ENCODE measurements around the gene VPS45. TPM values are rescaled to one million over a fixed set of nuclear protein-coding genes. Genes with fewer than 3 reads are reported as not detected.
A peak's percentile ranks its signal among the peaks of the same experiment; 100 is the strongest.

Gene VPS45
- polyA plus RNA-seq, 6 donors from 2014 or later: 20.8 to 35.5 (median 26.9) TPM

DNA sequence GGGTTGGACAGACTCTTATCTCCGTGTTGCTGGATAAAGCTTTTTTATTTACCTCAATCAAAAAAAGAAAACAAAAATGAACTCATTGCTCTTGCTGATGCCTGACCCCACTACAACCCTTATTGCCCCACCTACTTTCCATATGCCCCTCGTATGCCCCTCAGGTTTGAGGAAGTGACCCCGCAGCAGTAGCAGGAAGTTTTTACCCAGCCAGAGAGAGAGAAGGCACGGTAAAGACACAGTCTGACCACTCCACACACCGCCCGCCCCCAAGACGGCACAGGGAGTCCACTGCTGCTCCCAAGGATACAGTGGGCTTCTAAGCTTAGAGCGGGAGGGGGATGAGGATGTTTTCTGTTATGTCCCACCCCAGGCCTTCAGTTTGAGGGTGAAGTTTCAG, 92.0 kb downstream of the VPS45 start:
- peak; percentile 70 for DNase-seq
- H3K36me3 Mint-ChIP-seq: peaks cover 23 to 31% of the 10 kb centered on the region in 2 donors
- H3K4me1 Mint-ChIP-seq: peaks cover 79 to 98% (median 93%) of the 10 kb centered on the region in 3 donors
- H3K27ac Mint-ChIP-seq: peak overlapping the region; percentile 96 to 99 (median 99)
- peak; percentile 18 to 43 for ATAC-seq (ENCODE audit: low read depth in 2 of 2)
- peak overlapping the region; percentile 75 to 96 (median 92) for H3K4me3 Mint-ChIP-seq
- peaks cover 0 to 2% (median 0%) of the 10 kb centered on the region in 7 donors for H3K9me3 Mint-ChIP-seq
- no peaks in the 10 kb centered on the region for H3K27me3 Mint-ChIP-seq

DNA sequence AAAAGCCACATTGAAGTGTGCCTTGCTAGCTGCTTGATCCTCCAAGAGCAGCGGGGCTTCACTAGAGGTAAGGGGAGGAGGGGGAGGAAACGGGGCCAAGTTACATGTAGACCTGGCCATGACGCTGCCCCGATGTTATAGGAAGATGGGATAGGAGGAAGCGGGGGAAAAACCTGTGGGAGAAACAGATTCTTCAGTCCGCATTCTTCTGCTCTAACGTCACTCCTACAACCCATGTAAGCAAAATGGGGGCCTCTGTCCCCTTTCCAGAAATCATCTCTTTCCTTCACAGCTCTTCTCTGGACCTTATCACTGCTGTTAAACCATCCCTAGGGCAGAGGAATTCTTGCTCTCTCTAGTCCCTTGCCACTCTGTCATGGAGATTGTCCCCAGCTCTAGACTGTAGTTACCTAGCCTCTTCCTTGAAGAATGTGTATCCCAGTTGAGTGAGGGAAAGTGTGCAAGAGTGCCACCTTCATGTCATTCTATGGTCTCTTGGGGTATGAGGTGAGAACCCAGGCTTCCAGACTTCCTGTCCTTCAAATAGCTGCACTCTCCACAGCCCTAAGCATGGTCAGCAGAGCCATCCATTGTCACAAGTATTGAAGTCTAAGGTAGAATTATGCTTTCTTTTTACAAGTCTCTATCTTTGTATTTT, 93.5 kb downstream of the VPS45 start:
- Mint-ChIP-seq H3K36me3 (peaks cover 14 to 21% of the 10 kb centered on the region in 2 donors), H3K27ac (peak overlapping the region; percentile 96 to 99 (median 99)), H3K4me3 (peak overlapping the region; percentile 75 to 96 (median 92)), H3K9me3 (peaks cover 0 to 2% (median 0%) of the 10 kb centered on the region in 7 donors), H3K4me1 (peaks cover 84 to 99% (median 93%) of the 10 kb centered on the region in 3 donors), H3K27me3 (no peaks in the 10 kb centered on the region)
- ATAC-seq (ENCODE audit: low read depth in 2 of 2) (no peak), DNase-seq (no peak)

DNA sequence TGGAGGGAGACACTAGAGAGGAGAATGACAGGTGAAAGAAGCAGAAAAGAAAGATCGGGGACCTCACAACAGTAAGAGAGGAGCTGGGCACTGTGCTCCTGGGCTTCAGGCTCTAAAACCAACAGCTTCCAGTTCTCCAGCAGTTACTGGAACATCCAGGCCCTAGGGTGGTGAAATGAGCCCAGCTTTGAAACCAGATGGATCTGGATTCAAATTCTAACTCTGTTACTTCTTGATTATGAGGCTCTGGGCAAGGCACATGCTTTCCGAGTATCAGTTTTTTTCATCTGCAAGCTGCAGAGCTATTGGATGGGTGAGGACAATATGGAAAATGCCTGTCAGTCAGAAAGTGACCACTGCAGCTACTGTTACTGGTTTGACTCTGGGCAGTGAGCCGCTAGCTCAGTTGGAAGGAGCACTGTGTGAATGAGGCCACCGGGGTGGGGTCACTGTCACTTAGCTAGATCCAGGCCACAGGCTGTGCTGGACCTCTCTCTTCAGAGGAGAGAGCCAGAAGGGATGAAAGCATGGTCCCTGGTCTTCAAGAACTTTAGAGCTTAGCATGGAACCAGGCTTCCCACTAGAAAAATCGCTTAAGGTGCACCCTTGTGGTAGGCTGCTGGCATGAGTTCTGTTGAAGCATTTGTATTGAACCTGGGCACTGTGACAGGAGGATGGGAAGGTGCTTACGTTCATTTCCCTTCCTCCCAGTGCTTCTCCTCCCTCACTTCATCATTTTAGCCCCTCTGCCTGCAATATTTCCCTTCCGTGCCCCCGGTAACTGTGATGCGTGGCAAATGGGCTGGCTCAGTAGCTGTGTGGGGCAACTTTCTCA, 94.4 kb downstream of the VPS45 start:
- peak overlapping the region; percentile 96 to 99 (median 99) for H3K27ac Mint-ChIP-seq
- ATAC-seq (ENCODE audit: low read depth in 2 of 2): no peak
- H3K4me1 Mint-ChIP-seq: peaks cover 80 to 99% (median 88%) of the 10 kb centered on the region in 3 donors
- peaks cover 0 to 2% (median 0%) of the 10 kb centered on the region in 7 donors for H3K9me3 Mint-ChIP-seq
- no peak for DNase-seq
- peaks cover 11 to 12% of the 10 kb centered on the region in 2 donors for H3K36me3 Mint-ChIP-seq
- peak overlapping the region; percentile 75 to 96 (median 92) for H3K4me3 Mint-ChIP-seq
- no peaks in the 10 kb centered on the region for H3K27me3 Mint-ChIP-seq

DNA sequence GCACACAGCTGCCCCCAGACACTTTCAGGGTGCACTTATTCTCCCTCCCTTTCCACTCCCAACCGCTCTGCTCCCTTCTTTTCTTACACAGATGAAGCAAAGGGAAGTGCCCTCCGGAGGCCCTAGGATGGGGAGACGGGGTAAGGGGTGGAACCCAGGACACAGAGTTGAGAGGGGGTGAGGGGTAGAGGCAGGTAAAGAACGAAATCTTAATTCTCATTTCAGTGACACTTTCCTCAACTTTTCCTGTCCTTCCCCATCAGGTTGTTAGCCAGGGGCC, 94.9 kb downstream of the VPS45 start:
- Mint-ChIP-seq H3K36me3 (peaks cover 8 to 11% of the 10 kb centered on the region in 2 donors), H3K4me3 (peak overlapping the region; percentile 75 to 96 (median 92)), H3K27me3 (no peaks in the 10 kb centered on the region), H3K9me3 (peaks cover 0 to 2% (median 0%) of the 10 kb centered on the region in 7 donors), H3K27ac (peak overlapping the region; percentile 96 to 99 (median 99)), H3K4me1 (peaks cover 78 to 95% (median 84%) of the 10 kb centered on the region in 3 donors)
- DNase-seq (no peak), ATAC-seq (ENCODE audit: low read depth in 2 of 2) (no peak)

DNA sequence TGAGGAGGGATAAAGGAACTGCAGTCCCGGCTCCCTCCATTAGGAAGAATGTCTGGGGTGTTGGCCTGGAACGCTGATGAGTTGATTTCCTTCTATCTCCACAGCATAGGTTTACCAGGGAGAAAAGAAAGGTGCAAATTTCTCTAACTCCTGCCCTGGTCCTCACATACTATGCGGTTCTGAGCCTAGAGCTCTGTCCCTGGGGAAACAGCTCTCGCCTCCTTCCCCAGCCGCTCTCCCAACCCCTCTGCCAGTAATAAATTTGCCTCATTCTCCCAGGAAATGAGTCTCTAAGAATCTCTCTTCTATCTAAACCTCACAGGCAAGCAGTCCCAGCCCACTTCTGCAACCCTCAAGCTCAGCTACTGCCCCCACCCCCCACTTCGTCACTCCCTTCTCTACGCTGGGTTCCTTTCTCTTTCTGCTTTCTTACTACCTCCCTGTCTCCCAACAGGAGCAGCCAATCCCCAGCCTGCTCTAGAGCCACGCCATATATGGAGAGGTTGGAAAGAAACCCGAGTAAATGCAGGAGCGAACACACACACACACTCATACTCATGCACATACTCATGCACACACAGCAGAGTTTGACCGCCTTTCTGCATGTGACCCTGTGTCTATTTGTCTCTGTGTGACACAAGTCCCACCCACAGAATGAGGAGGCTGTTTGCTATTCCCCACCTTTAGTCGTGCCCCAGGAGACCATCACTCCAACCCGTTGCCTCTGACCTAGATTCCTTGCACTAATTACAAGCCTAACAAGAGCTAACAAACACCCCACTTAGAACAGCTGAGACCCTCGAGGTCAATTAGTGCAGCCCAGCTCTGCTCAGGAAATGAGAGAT, 95.5 kb downstream of the VPS45 start:
- ATAC-seq (ENCODE audit: low read depth in 2 of 2): peak; percentile 11 to 25
- H3K27ac Mint-ChIP-seq: peak overlapping the region; percentile 96 to 99 (median 99)

DNA sequence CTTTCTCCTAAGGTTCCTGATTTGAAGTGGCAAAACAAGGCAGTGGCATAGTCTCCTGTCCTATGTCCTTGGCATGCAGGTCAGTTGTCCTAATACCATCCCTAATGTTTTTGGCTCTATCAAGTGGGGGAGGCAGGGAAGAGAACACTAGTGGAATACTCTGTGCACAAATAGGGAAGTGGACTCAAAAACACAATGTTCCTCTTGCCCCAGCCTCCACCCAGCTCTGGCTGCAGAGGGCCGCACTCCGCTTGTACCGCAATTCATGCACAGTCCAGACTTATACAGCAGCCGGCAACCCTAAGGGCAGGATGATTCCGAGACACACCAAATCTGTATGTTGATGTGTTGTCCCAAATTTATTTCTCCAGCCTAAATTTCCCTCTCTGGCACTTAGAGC, 96.6 kb downstream of the VPS45 start:
- Mint-ChIP-seq H3K4me3 (peak overlapping the region in 6 of 8 donors; percentile 26 to 96 (median 70)), H3K27ac (peak overlapping the region in 5 of 6 donors; percentile 94 to 99 (median 96)), H3K9me3 (no peaks in the 10 kb centered on the region), H3K36me3 (peaks cover 0 to 4% of the 10 kb centered on the region in 2 donors), H3K27me3 (no peaks in the 10 kb centered on the region), H3K4me1 (peaks cover 69 to 84% (median 70%) of the 10 kb centered on the region in 3 donors)
- DNase-seq (no peak), ATAC-seq (ENCODE audit: low read depth in 2 of 2) (no peak)

More for the DNA sequence above, 95.5 kb downstream of the VPS45 start:
- Mint-ChIP-seq H3K4me1 (peaks cover 74 to 92% (median 80%) of the 10 kb centered on the region in 3 donors), H3K36me3 (peaks cover 4 to 7% of the 10 kb centered on the region in 2 donors), H3K4me3 (peak overlapping the region; percentile 75 to 96 (median 92)), H3K9me3 (peaks cover 0 to under 1% (median 0%) of the 10 kb centered on the region in 7 donors), H3K27me3 (no peaks in the 10 kb centered on the region)
- no peak for DNase-seq

DNA sequence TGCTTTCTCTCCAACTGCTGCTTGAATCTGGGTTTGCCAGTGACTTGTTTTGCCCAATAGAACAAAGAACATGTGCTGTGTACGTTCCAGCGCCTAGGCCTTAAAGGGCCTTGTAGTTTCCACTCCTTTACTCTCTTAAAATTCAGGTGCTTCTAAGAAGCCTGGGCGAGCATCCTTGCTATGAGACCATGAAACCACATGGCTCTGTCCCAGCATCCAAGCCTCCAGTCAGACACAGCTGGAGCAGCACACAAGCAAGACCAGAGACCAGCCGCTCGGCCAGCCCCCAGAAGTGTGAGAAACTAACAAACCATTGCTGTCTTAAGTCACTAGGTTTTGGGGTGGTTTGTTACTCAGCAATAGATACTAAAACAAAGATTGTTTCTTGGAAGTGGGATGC, 97.2 kb downstream of the VPS45 start:
- H3K4me3 Mint-ChIP-seq: peak overlapping the region in 7 of 8 donors; percentile 26 to 96 (median 75)
- no peaks in the 10 kb centered on the region for H3K9me3 Mint-ChIP-seq
- no peak for DNase-seq
- H3K27me3 Mint-ChIP-seq: no peaks in the 10 kb centered on the region
- peaks cover 64 to 79% (median 64%) of the 10 kb centered on the region in 3 donors for H3K4me1 Mint-ChIP-seq
- ATAC-seq (ENCODE audit: low read depth in 2 of 2): no peak
- H3K36me3 Mint-ChIP-seq: no peaks in the 10 kb centered on the region
- peak overlapping the region; percentile 30 to 99 (median 96) for H3K27ac Mint-ChIP-seq

DNA sequence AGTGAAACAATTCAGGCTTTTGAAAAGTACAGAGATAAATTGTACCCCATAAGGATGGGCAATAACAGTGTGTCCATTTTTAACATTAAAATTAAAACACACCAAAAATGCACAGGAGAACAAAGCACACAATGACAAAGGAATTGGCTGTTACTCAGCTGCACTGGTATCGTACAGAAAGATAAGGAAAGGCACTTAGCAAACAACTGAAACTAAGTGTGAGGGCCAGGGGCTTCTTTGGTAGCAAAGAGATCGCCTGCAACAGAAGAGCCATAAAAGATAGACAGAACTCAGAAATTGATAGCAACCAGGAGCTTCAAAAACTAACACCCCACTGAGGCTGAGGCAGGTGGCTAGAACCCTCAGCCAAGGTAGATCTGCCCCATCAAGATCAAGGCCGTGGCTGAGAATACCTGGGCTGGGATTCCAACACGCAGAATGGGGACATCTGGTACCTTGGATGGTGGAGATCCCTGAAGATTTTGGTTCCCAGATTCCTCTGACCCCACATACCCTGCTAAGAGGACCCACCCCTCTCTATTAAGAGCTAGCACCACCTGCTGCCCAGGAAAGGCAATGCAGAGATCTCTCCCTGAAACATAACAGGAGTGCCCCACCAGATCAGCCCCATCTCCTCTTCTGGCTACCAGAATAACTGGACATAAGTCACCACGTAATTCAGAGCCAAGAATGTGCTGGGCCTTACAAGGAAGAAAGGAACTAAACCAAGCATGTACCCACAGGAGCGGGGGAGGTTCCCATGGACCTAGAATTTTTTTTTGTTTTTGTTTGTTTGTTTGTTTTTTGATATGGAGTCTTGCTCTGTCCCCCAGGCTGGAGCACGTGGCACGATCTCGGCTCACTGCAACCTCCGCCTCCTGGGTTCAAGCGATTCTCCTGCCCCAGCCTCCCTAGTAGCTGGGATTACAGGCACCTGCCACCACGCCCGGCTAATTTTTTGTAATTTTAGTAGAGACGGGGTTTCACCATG, 98.3 kb downstream of the VPS45 start:
- no peaks in the 10 kb centered on the region for H3K27me3 Mint-ChIP-seq
- H3K9me3 Mint-ChIP-seq: no peaks in the 10 kb centered on the region
- H3K4me1 Mint-ChIP-seq: peaks cover 53 to 70% (median 54%) of the 10 kb centered on the region in 3 donors
- ATAC-seq (ENCODE audit: low read depth in 2 of 2): peak; percentile 28 to 29
- H3K27ac Mint-ChIP-seq: peak overlapping the region; percentile 38 to 99 (median 96)
- peak overlapping the region; percentile 26 to 96 (median 76) for H3K4me3 Mint-ChIP-seq
- DNase-seq: no peak
- no peaks in the 10 kb centered on the region for H3K36me3 Mint-ChIP-seq

DNA sequence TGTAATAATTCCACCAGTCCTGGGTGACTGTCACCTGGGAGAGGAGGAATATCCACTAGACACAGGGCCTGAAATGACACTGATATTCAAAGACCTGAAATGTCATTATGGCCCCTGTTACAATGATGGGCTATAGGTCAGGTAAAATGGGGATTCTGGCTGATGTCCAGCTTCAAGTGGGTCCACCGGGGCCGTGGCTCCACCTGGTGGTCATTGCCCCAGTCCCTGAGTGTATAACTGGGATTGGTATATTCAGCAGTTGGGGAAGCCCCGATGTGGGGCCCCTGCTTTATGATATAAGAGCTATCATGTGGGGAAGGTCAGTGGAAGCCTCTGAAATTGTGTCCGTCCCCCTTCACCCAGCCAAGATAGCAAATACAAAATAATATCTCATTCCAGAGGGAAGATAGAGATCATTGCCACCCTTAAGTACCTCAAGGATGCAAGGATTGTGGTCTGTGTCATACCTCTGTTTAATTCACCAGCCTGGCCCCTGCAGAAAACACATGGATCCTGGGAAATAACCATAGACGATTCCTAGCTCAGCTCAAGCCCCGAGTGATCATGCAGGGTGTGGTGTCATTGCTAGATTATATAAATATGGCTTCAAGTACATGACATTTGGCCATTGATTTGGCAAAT, 101.5 kb downstream of the VPS45 start:
- Mint-ChIP-seq H3K36me3 (peaks cover 8% of the 10 kb centered on the region in 2 donors), H3K27ac (peak overlapping the region in 3 of 6 donors; percentile 26 to 62 (median 44)), H3K4me3 (no peak overlapping the region), H3K27me3 (no peaks in the 10 kb centered on the region), H3K4me1 (peaks cover 22 to 40% (median 26%) of the 10 kb centered on the region in 3 donors), H3K9me3 (no peaks in the 10 kb centered on the region)
- DNase-seq: no peak
- peak; percentile 51 to 56 for ATAC-seq (ENCODE audit: low read depth in 2 of 2)

DNA sequence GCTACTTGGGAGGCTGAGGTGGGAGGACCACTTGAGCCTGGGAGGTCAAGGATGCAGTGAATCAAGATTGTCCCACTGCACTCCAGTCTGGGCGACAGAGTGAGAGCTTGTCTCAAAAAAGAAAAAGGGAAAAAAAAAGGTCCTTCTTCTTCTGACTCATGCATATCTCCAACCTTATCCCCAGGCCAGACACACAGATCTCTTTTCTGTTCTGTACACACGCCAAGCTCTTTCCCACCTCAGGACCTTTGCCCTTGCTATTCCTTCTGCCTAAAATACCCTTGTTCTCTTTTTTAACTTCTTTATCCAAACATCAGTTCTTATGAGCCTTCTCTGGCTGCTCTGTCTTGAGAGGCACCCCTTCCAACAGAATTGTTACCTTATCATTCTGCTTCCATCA, 104.2 kb downstream of the VPS45 start:
- H3K4me1 Mint-ChIP-seq: peaks cover 0 to 15% (median 4%) of the 10 kb centered on the region in 3 donors
- H3K27me3 Mint-ChIP-seq: no peaks in the 10 kb centered on the region
- peaks cover 8 to 12% of the 10 kb centered on the region in 2 donors for H3K36me3 Mint-ChIP-seq
- H3K27ac Mint-ChIP-seq: no peak overlapping the region
- H3K9me3 Mint-ChIP-seq: no peaks in the 10 kb centered on the region
- DNase-seq (no peak), ATAC-seq (ENCODE audit: low read depth in 2 of 2) (no peak)
- H3K4me3 Mint-ChIP-seq: no peak overlapping the region

DNA sequence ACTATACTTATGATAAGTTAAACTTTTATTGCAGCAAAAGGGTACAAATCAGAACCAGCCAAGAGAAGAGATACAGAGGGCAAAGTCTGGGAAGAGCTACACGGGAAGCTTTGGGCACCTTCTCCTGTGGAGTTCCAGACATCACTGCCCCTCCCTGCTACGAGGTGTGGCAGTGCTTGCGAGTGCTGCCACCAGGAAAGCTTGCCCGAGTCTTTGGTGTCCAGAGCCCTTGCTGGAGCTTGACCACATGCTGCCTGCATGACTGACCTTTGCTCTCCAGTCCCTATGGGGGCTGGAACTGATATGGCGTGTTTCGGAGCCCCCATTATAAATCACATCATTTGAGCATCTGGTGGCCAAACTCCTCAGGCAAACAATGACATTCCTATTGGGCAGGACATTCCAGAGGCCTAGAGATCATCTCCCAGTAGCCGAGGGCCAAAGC, 105.6 kb downstream of the VPS45 start:
- Mint-ChIP-seq H3K4me3 (no peak overlapping the region), H3K36me3 (peaks cover 8 to 12% of the 10 kb centered on the region in 2 donors), H3K4me1 (peaks cover 0 to 8% (median 4%) of the 10 kb centered on the region in 3 donors), H3K27ac (no peak overlapping the region), H3K9me3 (no peaks in the 10 kb centered on the region), H3K27me3 (no peaks in the 10 kb centered on the region)
- DNase-seq: no peak
- ATAC-seq (ENCODE audit: low read depth in 2 of 2): no peak

Measured in naive B cell (primary cell).